T follicular helper cell (primary cell): Measurements from ENCODE around the gene STK35.
"Not testable (repeated sequence)": the region's sequence is repeated elsewhere in the genome, so short reads cannot be mapped to it uniquely, and the experiment has no call there.

Experiments
- DNase-seq: peaks from one replicate; pipeline ENCODE4 v3.0.0-alpha.2; 2020; ENCODE audit warnings: low read depth

Gene STK35

DNA sequence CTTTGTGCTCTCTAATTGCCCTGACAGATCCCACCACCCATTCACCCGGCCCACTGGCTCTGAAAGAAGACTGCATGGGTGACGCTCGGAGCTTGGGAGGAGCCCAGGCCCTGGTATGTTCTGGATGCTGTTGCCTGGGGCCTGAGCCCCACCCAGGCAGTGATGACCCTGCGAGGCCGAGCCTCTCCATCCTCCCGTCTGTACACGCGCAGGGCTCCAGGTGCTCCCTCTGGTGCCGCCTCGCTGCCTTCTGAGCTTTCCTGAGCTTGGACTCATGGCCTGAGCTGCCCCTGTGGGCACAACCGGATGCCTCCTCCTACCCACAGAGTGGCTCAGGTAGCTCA lies 61.2 kb downstream of the STK35 start:
- DNase-seq, result no peak

DNA sequence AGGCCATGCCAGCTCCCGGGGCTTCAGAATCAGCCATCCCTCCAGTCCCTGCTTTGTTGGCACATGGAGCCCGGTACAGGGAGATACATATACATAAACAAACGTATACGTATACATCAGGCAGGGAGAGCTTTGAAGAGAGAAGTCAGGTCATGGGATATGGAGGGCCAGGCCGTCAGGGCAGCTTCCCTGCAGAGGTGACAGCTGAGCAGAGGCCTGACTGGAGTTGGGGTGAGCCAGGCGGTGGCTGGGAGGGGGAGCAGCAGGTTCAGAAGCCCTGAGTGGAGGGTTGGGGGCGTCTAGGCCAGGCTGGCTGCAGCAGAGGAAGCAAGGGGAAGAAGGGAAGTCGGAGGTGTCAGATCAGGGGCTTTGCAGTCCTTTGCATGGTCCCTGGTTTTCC lies 61.7 kb downstream of the STK35 start:
- no peak for DNase-seq

DNA sequence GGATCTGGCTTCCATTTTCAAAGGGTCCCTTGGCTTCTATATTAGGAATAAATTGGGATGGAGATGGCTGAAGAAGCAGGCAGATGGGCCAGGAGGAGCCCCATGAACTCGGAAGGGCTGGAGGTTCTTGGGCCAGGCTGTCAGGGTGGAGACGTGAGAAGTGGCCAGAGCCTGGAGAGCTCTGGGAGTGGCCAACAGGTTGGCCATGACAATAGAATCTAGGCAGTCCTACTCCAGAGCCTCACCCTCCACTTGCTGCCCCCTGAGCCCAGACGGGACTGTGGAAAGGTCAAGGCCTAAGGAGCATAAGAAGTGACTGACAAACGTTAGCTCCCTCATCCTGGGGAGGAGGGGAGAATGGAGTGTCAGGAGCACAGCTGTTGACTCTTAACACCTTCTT lies 62.1 kb downstream of the STK35 start:
- DNase-seq, result no peak

DNA sequence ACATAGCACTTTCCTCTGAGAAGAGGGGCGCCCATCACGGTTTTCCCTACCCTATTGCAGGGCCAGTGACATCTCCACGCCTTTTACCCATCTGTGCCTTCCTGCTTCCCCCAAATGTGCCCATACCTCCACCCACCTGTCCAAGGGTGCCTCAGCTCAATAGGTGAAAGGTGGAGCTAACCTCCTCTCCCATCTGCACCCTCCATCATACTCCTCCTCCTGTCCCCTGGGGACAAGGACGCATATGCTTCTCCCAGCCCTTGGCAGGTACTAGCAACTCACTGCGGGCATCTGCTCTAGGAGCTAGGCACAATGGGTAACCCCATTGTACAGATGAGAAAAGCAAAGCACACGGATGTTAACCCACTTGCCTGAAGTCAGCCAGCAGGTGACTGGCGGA lies 62.8 kb downstream of the STK35 start:
- DNase-seq, result no peak

DNA sequence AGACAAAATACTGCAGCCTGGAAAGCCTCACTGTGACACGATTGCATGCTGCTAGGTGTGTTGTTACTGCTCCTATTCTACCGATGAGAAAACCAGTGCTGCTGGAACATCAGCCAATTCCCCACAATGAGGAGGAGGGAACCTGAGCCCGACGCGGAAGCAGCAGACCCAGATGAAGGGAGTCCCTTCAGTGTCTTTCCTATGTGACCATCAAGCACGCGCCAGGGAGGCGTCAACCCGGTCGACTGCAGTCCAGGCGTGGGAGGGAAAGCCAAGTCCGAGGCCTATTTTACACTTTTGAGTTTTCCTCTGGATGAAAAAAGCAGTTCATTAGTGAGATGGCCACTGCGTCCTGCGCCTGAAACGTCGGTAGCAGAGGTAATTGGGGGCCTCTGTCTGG lies 63.3 kb downstream of the STK35 start:
- DNase-seq, result no peak

DNA sequence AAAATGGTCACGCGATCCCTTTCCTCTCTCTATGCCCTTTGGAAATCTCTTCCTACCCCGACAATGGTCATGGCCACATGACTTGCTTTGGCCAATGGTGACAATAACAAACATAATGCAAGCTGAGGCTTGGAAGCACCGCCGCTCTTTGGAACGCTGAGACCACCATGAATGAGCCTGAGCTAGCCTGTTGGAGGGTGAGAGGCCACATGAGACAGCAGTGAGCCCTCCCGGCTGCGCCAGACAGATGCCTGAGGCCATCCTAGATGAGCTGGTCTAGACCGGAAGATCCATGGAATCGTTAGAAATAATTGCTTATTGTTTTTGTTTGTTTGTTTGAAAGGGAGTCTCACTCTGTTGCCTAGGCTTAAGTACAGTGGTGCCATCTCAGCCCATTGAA lies 64.2 kb downstream of the STK35 start:
- no peak for DNase-seq

DNA sequence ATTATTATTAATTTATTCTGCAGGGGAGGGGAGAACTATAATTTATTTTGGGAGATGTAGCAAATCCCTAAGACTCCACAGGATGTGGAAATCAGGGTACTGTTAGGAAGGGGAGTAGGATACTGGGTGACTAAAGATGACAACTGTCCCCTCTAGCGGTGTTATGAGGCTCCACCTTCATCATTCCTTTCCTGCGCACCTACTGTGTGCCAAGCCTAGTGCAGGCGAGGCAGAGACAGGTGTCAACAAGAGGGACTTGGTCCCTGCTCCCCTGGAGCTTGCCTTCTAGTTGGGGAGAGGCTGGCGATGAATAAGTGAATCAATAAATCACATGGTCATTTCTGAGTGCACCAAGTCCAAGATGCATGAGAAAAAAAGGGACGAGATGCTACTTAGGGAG lies 65.5 kb downstream of the STK35 start:
- DNase-seq, result no peak

DNA sequence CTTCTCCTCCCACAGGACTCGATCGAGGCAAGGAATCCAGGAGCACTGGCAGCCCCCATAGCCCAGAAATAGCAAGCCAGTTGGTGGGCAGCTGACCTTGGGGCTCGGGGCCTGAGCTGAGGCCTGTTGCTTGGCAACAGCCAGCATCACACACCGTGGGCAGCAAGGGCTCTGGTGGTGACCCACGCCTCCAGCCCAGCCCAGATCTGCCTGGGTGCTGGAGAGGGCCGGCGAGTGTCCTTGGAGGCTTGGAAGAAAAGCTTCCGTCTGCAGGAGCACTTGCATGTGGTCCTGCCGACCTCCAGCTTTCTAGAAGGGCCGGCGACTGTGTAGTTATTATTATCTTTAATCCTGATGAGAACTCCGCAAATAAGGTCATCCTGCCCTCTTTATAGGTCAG lies 67.3 kb downstream of the STK35 start:
- DNase-seq, result no peak

DNA sequence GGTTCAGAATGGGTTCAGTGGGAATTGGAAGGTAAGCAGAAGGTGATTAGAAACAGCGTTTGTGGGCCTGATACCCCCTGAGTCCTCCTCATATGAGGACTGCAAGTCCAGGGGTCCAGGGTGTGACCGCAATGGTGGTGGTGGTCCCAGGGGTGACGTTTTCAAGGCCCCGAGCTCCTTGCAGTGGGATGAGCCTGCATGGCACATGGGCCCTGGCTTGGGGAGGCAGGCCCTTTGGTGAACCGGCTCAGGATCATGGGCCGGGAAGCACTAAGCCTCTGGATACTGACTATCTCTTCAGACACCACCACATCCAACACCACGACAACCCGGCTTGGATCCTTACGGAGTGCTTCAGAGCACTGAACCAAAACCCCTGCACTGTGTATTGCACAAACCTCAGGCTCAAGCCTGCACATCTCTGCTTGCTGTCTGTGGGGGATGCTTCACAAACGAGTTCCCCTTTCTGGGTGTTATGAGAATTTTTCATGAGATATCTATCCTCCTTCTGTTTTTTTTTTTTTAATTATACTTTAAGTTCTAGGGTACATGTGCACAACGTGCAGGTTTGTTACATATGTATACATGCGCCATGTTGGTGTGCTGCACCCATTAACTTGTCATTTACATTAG lies 67.9 kb downstream of the STK35 start:
- DNase-seq, result no peak

DNA sequence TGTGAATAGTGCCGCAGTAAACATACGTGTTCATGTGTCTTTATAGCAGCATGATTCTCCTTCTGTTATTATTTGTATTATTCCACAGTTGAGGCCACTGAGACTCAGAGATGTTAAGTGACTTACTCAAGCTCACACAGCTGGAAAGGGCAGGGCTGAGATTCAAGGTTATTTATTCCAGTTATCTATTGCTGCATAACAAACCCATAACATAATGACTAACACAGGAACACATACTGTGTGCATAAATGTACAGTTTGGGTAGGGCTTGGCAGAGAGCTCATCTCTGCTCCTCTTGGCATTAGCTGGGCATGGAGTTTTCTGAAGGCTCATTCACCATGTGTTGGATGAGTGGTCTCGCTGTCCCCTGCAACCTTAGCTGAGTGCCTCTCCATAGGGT lies 68.8 kb downstream of the STK35 start:
- no peak for DNase-seq

DNA sequence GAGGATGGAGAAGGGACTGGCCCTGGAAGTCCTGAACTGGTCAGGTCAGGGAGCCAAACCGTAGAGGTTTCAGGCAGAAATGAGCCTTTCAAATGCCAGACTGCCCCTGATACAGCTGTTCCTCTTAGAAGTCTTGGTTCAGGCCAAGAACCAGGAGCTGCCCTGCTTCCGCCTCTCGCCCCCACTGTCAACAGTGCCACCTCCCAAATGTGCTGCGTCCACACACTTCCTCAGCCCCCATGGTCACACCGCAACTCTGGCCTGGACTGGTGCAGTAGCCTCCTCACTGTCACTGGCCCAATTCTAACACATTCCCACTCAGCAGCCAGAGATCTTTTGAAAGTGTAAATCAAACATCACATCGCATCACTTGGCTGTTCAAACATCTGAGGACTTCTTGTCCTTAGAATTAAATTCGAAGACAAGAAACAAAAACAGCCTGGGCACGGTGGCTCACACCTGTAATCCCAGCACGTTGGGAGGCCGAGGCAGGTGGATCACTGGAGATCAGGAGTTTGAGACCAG lies 69.7 kb downstream of the STK35 start:
- no peak for DNase-seq

DNA sequence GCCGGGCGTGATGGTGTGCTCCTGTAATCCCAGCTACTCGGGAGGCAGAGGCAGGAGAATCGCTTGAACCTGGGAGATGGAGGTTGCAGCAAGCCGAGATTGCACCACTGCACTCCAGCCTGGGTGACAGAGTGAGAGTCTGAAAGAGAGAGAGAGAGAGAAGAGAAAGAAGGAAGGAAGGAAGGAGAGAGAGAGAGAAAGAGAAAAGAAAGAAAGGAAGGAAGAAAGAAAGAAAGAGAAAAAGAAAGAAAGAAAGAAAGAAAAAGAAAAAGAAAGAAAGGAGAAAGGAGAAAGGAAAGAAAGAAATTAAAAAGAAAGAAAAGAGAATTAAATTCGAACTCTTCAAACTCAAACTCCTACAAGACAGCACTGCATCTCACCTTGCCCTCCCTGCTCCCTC lies 70.2 kb downstream of the STK35 start:
- DNase-seq, result not testable (repeated sequence)

DNA sequence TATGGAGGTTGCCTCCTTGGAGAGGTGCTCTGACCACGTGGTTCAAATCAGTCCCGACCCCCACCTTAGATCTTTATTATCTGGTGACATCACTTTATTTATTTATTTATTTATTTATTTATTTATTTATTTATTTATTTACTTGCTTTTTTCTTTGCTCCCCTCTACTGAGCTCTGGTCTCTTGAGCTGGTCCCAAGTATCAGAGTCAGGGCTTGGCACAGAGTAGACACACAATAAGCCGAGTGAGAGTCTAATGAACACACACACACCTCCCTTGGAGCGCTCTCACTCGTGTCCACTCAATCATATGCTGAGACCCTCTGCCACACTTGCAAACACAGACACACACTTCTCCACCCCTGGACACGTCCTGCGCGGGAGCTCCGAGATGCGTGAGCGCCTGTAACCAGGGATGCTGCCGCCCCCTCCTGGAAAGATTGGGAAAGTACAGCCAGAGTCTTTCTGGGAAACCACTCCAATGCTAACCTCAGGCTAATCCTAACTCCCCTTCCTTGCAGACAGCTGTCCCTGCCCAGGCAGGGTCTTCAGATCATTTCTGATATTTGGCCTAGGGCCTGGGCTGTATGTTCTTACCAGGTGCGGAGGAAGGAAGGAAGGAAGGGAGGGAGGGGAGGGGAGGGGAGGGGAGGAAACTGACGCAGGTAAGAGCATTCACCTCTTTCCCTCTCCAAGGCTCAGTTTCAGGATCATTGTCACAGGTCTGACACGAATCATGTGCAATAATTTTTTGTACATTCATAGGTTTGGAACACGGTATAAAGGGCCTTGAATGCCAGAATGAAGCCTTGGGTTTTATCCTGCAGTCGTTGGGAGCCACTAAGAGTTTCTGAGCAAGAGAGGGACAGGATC lies 70.9 kb downstream of the STK35 start:
- peak; percentile 44 for DNase-seq

DNA sequence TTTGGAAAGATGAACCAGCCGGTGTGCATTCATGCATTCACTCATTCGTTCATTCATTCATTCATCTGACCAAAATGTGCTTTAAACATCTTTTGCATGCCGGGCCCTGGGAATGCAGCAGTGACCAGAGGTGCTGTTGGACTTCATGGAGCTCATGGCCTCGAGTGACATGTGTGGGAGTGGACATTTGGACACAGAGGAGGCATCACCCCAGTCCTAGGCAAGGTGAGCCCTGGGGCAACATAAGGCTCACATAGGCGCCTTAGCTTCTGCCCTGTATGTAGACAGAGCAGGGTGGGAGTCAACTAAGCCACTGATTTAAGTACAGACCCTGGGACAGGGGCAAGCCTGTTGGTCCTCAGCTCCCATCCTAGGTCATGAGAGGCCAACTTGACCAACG lies 71.6 kb downstream of the STK35 start:
- no peak for DNase-seq

DNA sequence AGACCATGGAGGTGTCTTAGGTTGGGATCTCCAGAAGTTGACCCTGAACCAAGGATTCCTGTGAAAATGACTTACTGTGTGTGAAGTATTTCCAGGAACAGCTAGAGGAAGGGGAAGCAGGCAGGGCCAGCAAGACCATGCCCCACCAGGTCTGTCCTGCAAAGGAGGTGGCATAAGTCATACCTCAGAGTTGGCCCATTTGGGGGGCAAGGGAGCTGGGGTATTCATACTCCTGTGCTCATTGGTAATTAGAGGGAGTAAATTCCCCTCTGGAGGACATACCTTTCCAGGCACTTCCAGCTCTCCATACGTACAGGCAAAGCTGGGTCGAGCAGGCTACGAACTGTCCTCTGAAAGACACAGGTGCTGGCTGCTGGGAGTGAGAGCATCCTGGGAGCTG lies 72.4 kb downstream of the STK35 start:
- DNase-seq, result no peak

DNA sequence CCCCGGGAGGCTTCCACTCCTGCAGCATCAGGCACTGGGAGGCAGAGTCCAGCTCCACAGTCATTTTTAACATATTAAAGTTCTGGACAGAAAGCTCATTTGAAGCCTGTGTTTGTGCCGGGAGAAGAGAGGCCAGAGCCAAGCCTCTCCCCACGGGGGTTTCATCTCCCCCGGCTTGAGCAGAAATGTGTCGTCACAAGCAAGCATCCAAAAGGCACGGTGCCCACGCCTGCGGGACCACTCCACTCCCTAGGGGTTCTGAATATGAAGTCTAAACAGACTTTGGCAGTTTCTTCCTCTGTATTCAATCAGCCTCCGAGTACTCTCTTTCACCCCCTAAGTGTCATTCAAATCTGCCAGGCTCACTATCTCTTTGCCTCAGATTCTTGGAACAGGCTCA lies 75.3 kb downstream of the STK35 start:
- DNase-seq, result no peak

DNA sequence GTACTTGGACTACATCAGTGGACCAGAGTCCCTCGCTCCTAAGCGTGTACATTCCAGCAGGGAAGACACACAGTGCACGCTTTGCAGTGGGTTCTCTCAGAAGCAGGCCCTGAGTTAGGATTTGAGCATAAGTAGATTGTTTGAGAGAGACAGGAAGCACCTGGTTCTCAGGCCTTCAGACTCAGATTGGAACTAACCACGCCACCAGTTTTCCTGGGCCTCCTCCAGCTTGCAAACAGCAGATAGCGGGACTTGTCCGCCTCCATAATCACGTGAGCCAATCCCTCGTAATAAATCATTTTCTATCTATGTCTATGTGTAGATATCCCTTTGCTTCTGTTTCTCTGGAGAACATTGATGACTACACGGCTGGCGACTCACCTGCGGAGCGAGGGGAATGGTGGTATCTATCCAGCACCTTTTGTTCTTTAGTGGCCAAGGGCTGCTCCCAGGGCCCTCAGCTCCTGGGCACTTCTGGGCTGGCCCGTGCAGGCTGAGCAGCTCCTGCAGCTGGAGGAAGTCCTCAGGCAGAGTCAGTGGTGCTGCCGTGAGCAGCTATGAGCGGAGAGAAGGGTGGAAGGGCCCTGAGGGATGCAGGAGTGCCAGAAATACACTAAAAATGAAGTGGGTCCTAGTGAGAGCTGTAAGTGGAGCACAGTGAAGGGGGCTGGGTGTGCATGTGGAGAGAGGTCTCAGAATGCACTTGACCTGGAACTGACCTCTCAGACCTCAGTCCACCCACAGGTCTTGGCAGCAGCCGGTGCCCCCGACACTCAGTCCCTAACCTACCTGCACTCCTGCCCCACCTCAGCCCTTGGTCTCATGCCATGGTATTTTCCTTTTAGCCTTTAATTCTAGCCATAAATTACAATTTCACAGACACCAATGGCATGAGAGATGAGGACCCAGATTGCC lies 76.9 kb downstream of the STK35 start:
- DNase-seq, result no peak

DNA sequence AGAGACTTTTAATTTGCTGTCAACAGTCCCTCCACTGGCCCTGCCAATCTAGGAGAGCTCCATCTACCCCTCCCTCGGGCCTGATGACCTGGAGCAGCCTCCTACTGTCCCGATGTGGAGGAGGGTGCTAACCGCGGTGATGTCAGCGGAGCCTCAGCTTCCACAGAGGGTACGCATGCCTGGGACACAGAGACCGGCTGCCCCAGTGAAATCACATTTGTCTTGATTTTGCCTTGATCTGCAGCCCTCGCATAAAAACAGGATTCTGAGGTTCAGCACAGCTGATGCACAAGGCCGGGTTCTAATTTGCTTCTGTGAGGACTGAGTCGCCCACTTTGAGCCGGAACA lies 77.6 kb downstream of the STK35 start:
- DNase-seq, result no peak

DNA sequence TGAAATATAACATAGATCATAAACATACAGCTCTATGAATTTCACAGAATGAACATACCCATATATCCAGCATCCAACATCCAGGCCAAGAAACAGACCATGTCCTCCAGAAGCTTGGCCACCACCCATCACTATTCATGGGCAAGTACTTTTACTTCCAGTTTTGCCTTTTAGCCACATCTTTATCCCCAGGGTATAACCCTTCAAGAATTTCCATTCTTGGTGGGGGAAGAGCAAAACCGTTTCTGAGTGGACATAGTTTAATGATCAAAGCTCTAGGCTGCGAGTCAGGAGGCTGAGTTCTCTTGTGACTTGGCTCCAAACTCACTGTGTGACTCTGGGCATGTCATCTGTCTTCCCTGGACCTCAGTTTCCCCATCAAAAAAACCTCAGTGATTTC lies 78.3 kb downstream of the STK35 start:
- no peak for DNase-seq

DNA sequence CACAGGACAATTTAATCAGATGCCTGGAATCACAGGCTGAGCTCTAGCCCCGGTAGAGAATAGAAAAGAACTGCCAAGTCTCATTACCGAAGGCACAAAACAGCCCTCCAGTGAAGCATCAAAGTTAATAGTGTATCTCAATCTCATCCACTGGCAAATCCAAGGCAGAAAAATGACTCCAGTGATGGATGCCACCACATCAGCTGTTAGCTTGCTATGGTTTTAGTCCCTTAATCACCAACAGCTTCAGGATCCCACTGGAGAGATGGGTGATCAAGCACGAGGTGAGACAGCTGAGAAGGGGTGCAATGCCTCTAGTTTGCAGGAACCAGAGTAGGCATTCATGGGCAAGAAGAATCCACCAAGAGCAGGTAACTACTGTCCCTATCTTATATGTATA lies 81.8 kb downstream of the STK35 start:
- DNase-seq, result no peak

DNA sequence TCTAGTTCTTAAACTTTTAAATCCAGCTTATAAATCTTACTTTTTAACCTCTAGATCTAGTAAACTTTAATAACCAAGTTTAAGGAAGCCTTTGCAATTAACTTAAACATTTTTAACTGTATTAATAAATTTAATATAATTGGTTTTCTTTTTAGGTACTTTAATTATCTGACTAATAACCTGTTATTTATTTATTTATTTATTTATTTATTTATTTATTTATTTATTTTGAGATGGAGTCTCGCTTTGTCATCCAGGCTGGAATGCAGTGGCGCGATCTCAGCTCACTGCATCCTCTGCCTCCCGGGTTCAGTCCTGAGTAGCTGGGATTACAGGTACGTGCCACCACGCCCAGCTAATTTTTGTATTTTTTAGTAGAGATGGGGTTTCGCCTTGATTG lies 83.3 kb downstream of the STK35 start:
- DNase-seq, result not testable (repeated sequence)

DNA sequence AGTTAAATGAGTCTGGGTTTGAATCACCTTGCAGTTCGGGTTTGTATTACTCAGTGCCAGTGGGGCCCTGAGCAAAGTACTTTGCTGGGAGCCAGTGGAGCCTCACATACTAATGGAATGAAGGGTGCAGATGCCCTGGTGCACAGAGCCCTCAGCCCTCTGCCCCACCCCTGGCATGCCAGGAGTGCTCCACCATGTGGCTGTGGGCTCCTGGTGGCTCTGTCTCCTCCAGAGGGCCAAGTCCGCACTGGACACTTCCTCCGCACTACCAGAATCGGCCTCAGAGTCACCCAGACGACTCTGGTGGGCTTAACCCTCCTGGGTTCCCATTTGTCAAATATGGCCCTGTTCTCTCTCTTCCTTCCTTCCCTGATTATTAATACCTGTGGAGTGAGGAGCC lies 94.0 kb downstream of the STK35 start:
- no peak for DNase-seq

DNA sequence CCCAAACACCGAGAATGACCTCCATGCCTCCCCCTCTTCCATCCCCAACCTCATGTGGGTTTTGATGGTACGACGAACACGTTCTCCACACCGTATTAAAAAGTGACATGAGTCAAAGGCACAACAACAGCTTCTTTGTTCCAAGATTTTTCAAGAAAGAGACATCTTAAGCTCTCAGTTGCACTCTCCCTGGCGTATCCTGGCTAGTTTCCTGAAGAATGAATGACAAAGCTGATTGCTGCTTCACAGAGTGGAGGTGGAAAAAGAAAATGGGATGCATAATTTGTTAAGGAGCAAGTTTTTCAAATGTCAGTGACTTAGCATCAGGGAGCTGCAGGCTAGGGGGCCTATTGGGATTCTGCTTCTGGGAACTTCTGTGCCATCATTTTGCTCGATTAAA lies 95.5 kb downstream of the STK35 start:
- DNase-seq, result no peak
